Testis (tissue), 3 donors: Measurements from ENCODE around the gene PTCD2. TPM values are rescaled to one million over a fixed set of nuclear protein-coding genes. Genes with fewer than 3 reads are reported as not detected.

ENCODE experiments used
- DNase-seq: peaks from one replicate; pipeline ENCODE4 v3.0.0-alpha.2; 2019
- H3K27ac ChIP-seq, 2 donors: fragments of 200-600 bp; sonication (generic); one replicate each; pipeline ENCODE4 v1.5.1; 2019
- H3K27me3 ChIP-seq: fragments of 200-600 bp; sonication (generic); one replicate; pipeline ENCODE4 v1.5.1; 2019
- H3K36me3 ChIP-seq: fragments of 200-600 bp; sonication (generic); one replicate; pipeline ENCODE4 v1.5.1; 2017; ENCODE audit warnings: low read depth; ENCODE audit errors: missing control alignments
- H3K4me1 ChIP-seq: fragments of 200-600 bp; sonication (generic); one replicate; pipeline ENCODE4 v1.5.1; 2019
- H3K4me3 ChIP-seq, 2 donors: fragments of 200-600 bp; sonication (generic); one replicate each; pipeline ENCODE4 v1.5.1; 2017 to 2019
- H3K9me3 ChIP-seq: fragments of 200-600 bp; sonication (generic); one replicate; pipeline ENCODE4 v1.5.1; 2017
- POLR2A ChIP-seq: fragments of 450-650 bp; IDR thresholded peaks from one replicate; pipeline ENCODE4 v1.6.1; 2017; ENCODE audit warnings: antibody characterized with exemption, mild to moderate bottlenecking, moderate library complexity
- WGBS, 2 donors: methylation state at CpG; one replicate each; pipeline ENCODE4 v1.1.5; 2018; 5-methylcytosine and 5-hydroxymethylcytosine counted together
- intact Hi-C: fragments of 100-400 bp; cut with DNase I; formaldehyde crosslinking; loops from one replicate; pipeline ENCODE4 v1.15.1; 2023; ENCODE audit warnings: low total_unique reads
- polyA plus RNA-seq: library from polyadenylated mRNA; stranded (reverse); fragments of 350-450 nt; fragmentation: Illumina TruSeq; extraction: RNeasy Lipid Tissue Mini Kit (QIAGEN cat#74804); gene quantifications from one replicate; pipeline ENCODE4 v1.2.3, GENCODE V29; 2014; ENCODE audit warnings: low read depth, low replicate concordance; ENCODE audit not compliant: insufficient read depth
- total RNA-seq, 2 donors: library from RNA; depleted of rRNA; stranded (reverse); fragments of >200 nt; gene quantifications; one replicate each; pipeline ENCODE4 v1.2.3, GENCODE V29; 2016
- TF ChIP-seq, protein P1 (sequence below), 3 experiments: fragments of 450-650 bp in 2 of 3; fragments of 200-600 bp in 1 of 3; sonication (generic) in 1 of 3; IDR thresholded peaks; one replicate each; pipeline ENCODE4 v1.5.1; 2016 to 2019; ENCODE audit warnings: antibody characterized with exemption in 3 of 3, mild to moderate bottlenecking in 2 of 3, moderate library complexity in 1 of 3

Gene PTCD2
- total and polyA plus RNA-seq, 3 donors from 2014 or later, result 4.9 to 9.0 (median 8.2) TPM

DNA sequence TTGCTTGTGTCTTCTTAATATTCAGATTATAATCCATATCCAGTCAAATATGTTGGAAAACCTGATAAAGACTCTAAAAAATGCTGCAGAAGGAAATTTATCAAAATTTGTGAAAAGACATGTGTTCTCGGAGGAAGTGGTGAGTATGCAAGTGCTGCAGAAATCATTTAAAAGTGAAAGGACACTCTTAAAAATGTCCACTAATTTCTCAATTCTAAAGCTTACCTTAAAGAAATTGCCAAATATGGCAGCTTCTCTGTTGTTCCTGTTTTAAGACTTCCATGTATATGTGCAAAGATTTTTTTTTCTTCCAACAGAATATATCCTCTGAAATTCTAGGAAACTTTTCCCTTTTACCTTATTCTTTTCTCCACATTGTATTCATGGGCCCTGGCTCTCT is 32.4 kb downstream of the PTCD2 start:
- H3K4me1 ChIP-seq, result no peaks in the 10 kb centered on the region
- no peak overlapping the region for H3K4me3 ChIP-seq
- no peaks in the 10 kb centered on the region for H3K9me3 ChIP-seq
- TF ChIP-seq POLR2A, result no peak
- TF ChIP-seq, protein P1, sequence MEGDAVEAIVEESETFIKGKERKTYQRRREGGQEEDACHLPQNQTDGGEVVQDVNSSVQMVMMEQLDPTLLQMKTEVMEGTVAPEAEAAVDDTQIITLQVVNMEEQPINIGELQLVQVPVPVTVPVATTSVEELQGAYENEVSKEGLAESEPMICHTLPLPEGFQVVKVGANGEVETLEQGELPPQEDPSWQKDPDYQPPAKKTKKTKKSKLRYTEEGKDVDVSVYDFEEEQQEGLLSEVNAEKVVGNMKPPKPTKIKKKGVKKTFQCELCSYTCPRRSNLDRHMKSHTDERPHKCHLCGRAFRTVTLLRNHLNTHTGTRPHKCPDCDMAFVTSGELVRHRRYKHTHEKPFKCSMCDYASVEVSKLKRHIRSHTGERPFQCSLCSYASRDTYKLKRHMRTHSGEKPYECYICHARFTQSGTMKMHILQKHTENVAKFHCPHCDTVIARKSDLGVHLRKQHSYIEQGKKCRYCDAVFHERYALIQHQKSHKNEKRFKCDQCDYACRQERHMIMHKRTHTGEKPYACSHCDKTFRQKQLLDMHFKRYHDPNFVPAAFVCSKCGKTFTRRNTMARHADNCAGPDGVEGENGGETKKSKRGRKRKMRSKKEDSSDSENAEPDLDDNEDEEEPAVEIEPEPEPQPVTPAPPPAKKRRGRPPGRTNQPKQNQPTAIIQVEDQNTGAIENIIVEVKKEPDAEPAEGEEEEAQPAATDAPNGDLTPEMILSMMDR (IDR thresholded peaks at IDR 0.05), result no peak
- no peak overlapping the region for H3K27ac ChIP-seq
- intact Hi-C loops, result no loop called here
- no peak for DNase-seq
- WGBS, 2 donors, result 89 to 96% methylated on average over 1 of the region's 1 CpG
- H3K27me3 ChIP-seq, result no peaks in the 10 kb centered on the region
- no peaks in the 10 kb centered on the region for H3K36me3 ChIP-seq

DNA sequence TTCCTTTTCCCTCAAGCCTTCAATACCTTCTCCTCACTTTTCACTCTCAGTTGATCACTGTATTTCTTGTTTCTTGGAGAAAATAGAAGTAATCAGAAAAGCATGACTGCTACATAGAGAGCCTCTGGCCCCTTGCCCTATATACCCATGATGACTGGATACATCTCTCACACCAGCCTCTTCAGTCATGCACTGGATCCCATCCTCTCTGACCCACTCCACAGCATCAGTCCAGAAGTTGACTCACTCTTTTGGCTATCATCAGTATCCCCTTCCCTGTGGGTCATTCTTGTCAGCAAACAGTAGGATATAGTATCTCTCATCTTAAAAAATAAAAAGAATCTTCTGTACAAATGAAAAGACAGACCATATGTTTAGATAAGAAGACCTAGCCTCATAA is 32.9 kb downstream of the PTCD2 start:
- no peaks in the 10 kb centered on the region for H3K4me1 ChIP-seq
- H3K27me3 ChIP-seq, result no peaks in the 10 kb centered on the region
- no peak for TF ChIP-seq POLR2A
- DNase-seq, result no peak
- no peak overlapping the region for H3K4me3 ChIP-seq
- H3K9me3 ChIP-seq, result no peaks in the 10 kb centered on the region
- H3K36me3 ChIP-seq, result no peaks in the 10 kb centered on the region
- H3K27ac ChIP-seq, result no peak overlapping the region
- intact Hi-C loops, result no loop called here

- no peak for TF ChIP-seq POLR2A
- TF ChIP-seq, protein P1 (IDR thresholded peaks at IDR 0.05), result peak in 1 of 3 experiments; percentile 33
- intact Hi-C loops, result no loop called here
- H3K36me3 ChIP-seq, result no peaks in the 10 kb centered on the region
- 80 to 83% methylated on average over 5 of the region's 5 CpGs for WGBS, 2 donors
- H3K9me3 ChIP-seq, result no peaks in the 10 kb centered on the region
- no peaks in the 10 kb centered on the region for H3K27me3 ChIP-seq
- H3K27ac ChIP-seq, result no peak overlapping the region
- DNase-seq, result peak; percentile 47
- no peak overlapping the region for H3K4me3 ChIP-seq
- H3K4me1 ChIP-seq, result no peaks in the 10 kb centered on the region
These were observed 35.6 kb downstream of the PTCD2 start for GRCh38 chr5:72355706-72356299.

DNA sequence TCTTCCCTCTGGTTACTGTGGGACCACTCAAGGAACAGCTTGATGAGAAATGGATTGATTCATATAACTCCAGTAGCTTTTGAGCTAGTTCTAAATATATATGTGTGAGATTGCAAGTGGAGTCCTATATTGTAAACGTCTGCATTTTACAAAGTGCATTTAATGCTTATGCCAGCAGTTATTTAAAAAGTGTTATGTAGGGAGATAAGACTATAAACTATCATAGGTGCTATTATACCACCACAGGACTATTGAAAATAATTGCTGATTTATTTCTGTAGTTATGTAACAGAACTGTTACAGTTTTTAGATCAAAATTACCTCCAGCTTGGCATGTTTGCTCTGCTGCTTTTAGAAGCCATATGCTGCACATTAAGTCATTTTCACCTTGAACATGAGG is 36.2 kb downstream of the PTCD2 start:
- intact Hi-C loops, result no loop called here
- Histone ChIP-seq H3K9me3 (no peaks in the 10 kb centered on the region), H3K27ac (no peak overlapping the region), H3K4me1 (no peaks in the 10 kb centered on the region), H3K4me3 (no peak overlapping the region), H3K36me3 (no peaks in the 10 kb centered on the region), H3K27me3 (no peaks in the 10 kb centered on the region)
- no peak for DNase-seq
- WGBS, 2 donors, result 94 to 95% methylated on average over 1 of the region's 1 CpG
- no peak for TF ChIP-seq POLR2A
- TF ChIP-seq, protein P1 (IDR thresholded peaks at IDR 0.05), result no peak

- TF ChIP-seq POLR2A, result no peak
- TF ChIP-seq, protein P1 (IDR thresholded peaks at IDR 0.05), result no peak
- H3K4me1 ChIP-seq, result no peaks in the 10 kb centered on the region
- no peaks in the 10 kb centered on the region for H3K9me3 ChIP-seq
- no peak for DNase-seq
- H3K36me3 ChIP-seq, result no peaks in the 10 kb centered on the region
- no peak overlapping the region for H3K4me3 ChIP-seq
- H3K27ac ChIP-seq, result no peak overlapping the region
- no peaks in the 10 kb centered on the region for H3K27me3 ChIP-seq
- intact Hi-C loops, result no loop called here
These were observed 38.8 kb downstream of the PTCD2 start for GRCh38 chr5:72358925-72359324.
